Neuronal stem cell (in vitro differentiated cells): ENCODE results near the gene LCE1B.

Experiments
- DNase-seq: peaks from one replicate; pipeline ENCODE4 v3.0.0-alpha.2; 2013; ENCODE audit warnings: low spot score
- H2AFZ ChIP-seq: one replicate; pipeline ENCODE4 v1.6.1; 2013; ENCODE audit warnings: mild to moderate bottlenecking, low read length, inconsistent platforms
- H2AK5ac ChIP-seq: 2 replicates; pipeline ENCODE4 v1.6.1; 2013; ENCODE audit warnings: low read depth, mild to moderate bottlenecking, inconsistent platforms, low read length, moderate library complexity, mixed read lengths
- H2BK120ac ChIP-seq: 2 replicates; pipeline ENCODE4 v1.6.1; 2013; ENCODE audit warnings: low read depth, mild to moderate bottlenecking, inconsistent platforms, low read length, moderate library complexity, mixed read lengths
- H2BK12ac ChIP-seq: one replicate; pipeline ENCODE4 v1.6.1; 2013; ENCODE audit warnings: low read length, inconsistent platforms
- H2BK15ac ChIP-seq: 2 replicates; pipeline ENCODE4 v1.6.1; 2013; ENCODE audit warnings: mild to moderate bottlenecking, low read length, inconsistent platforms, mixed read lengths
- H2BK5ac ChIP-seq: one replicate; pipeline ENCODE4 v1.6.1; 2013; ENCODE audit warnings: inconsistent platforms, mild to moderate bottlenecking, low read length, moderate library complexity
- H3K14ac ChIP-seq: one replicate; pipeline ENCODE4 v1.6.1; 2013; ENCODE audit warnings: low read length, inconsistent platforms
- H3K18ac ChIP-seq: 2 replicates; pipeline ENCODE4 v1.6.1; 2013; ENCODE audit warnings: low read length, inconsistent platforms
- H3K23ac ChIP-seq: 2 replicates; pipeline ENCODE4 v1.6.1; 2013; ENCODE audit warnings: low read depth, mild to moderate bottlenecking, mixed read lengths, low read length, inconsistent platforms; ENCODE audit not compliant: poor library complexity
- H3K27ac ChIP-seq: replicated peaks from 3 replicates; pipeline ENCODE4 v1.5.1; 2013; ENCODE audit warnings: low read length, inconsistent platforms
- H3K27me3 ChIP-seq, 3 experiments: 2 replicates each; pipeline ENCODE4 v1.6.1; 2013; ENCODE audit warnings: low read length in 3 of 3, mild to moderate bottlenecking in 2 of 3, inconsistent platforms in 1 of 3, low read depth in 1 of 3, mixed read lengths in 1 of 3, moderate library complexity in 1 of 3; ENCODE audit not compliant: control insufficient read depth in 3 of 3, insufficient read depth in 3 of 3
- H3K36me3 ChIP-seq, 2 donors: replicated peaks in 1 of 2; 2 replicates each; pipeline ENCODE4 v1.6.1; 2013; ENCODE audit warnings: low read length in 2 of 2; ENCODE audit not compliant: control insufficient read depth in 2 of 2, insufficient read depth in 2 of 2
- H3K4ac ChIP-seq: 2 replicates; pipeline ENCODE4 v1.6.1; 2013; ENCODE audit warnings: inconsistent platforms, mild to moderate bottlenecking, low read length, moderate library complexity
- H3K4me1 ChIP-seq, 2 donors: 1 replicate in 1 of 2; 2 replicates in 1 of 2; pipeline ENCODE4 v1.6.1; 2013; ENCODE audit warnings: low read length in 2 of 2, low read depth in 1 of 2; ENCODE audit not compliant: control insufficient read depth in 2 of 2, insufficient read depth in 1 of 2
- H3K4me2 ChIP-seq: one replicate; pipeline ENCODE4 v1.6.1; 2013; ENCODE audit warnings: mild to moderate bottlenecking, low read length, inconsistent platforms; ENCODE audit not compliant: insufficient read depth, poor library complexity, severe bottlenecking
- H3K4me3 ChIP-seq, 2 donors: 2 replicates each; pipeline ENCODE4 v1.5.1; 2013; ENCODE audit warnings: low read length in 2 of 2, mild to moderate bottlenecking in 2 of 2, inconsistent platforms in 1 of 2, moderate library complexity in 1 of 2
- H3K79me1 ChIP-seq: one replicate; pipeline ENCODE4 v1.6.1; 2013; ENCODE audit warnings: low read depth, mild to moderate bottlenecking, inconsistent platforms, low read length, moderate library complexity
- H3K9ac ChIP-seq: one replicate; pipeline ENCODE4 v1.6.1; 2013; ENCODE audit warnings: mild to moderate bottlenecking, low read depth, low read length, inconsistent platforms; ENCODE audit not compliant: poor library complexity
- H3K9me3 ChIP-seq, 2 donors: replicated peaks in 1 of 2; 2 replicates each; pipeline versions ENCODE3 to v1.6.1; 2013; ENCODE audit warnings: low read length in 2 of 2, mild to moderate bottlenecking in 2 of 2, inconsistent platforms in 1 of 2, low read depth in 1 of 2, mixed read lengths in 1 of 2, moderate library complexity in 1 of 2; ENCODE audit not compliant: control insufficient read depth in 2 of 2, insufficient read depth in 1 of 2
- H4K8ac ChIP-seq: one replicate; pipeline ENCODE4 v1.6.1; 2013; ENCODE audit warnings: low read depth, mild to moderate bottlenecking, inconsistent platforms, low read length, moderate library complexity
- H4K91ac ChIP-seq: one replicate; pipeline ENCODE4 v1.6.1; 2013; ENCODE audit warnings: low read length, low read depth, mild to moderate bottlenecking, inconsistent platforms; ENCODE audit not compliant: poor library complexity
- WGBS, 2 donors: extraction: QIAGEN DNeasy Blood & Tissue Kit; methylation state at CpG; one replicate each; pipeline ENCODE4 v1.1.7; 2013; ENCODE audit warnings: missing lambda C conversion rate in 2 of 2, mixed read lengths in 1 of 2; ENCODE audit not compliant: insufficient read length in 2 of 2, insufficient replicate concordance in 1 of 2; ENCODE audit errors: extremely low coverage in 2 of 2; 5-methylcytosine and 5-hydroxymethylcytosine counted together

Gene LCE1B

GRCh38 chr1:152795686-152796085 lies 16.1 kb upstream of the LCE1B start:
- no peak overlapping the region for H2BK15ac ChIP-seq

GRCh38 chr1:152796421-152796820 lies 15.3 kb upstream of the LCE1B start, which contains the start of gene LCE1D:
Gene LCE1D, plus strand, starts transcription at chr1:152796721. Its CDS starts 1,074 bp downstream, at chr1:152797795.
- no peak for DNase-seq
- Histone ChIP-seq H3K18ac (no peak within 1 kb of the TSS), H3K9me3 (peaks cover 0 to 3% of the 10 kb centered on the region in 2 donors), H3K23ac (no peak within 1 kb of the TSS), H4K91ac (no peak within 1 kb of the TSS), H3K79me1 (no peaks in the 10 kb centered on the region), H3K4ac (no peak within 1 kb of the TSS), H2BK5ac (no peak within 1 kb of the TSS), H2BK15ac (no peak within 1 kb of the TSS), H3K4me1 (no peaks in the 10 kb centered on the region), H3K14ac (no peak within 1 kb of the TSS), H2AFZ (no peak within 1 kb of the TSS), H3K27ac (no peak within 1 kb of the TSS), H2BK12ac (no peak within 1 kb of the TSS), H2AK5ac (no peak within 1 kb of the TSS), H3K4me3 (no peak within 1 kb of the TSS), H3K27me3 (no peaks in the 10 kb centered on the region), H3K9ac (no peak within 1 kb of the TSS), H2BK120ac (no peak within 1 kb of the TSS), H4K8ac (no peak within 1 kb of the TSS), H3K36me3 (no peaks in the 10 kb centered on the region), H3K4me2 (no peak within 1 kb of the TSS)
- WGBS, 2 donors: no CpG with 5 or more reads among the region's 3 CpGs

More at GRCh38 chr1:152795686-152796085, 16.1 kb upstream of the LCE1B start:
- H2AK5ac ChIP-seq: no peak overlapping the region
- no peak overlapping the region for H2AFZ ChIP-seq
- H3K9ac ChIP-seq: no peak overlapping the region
- H4K91ac ChIP-seq: no peak overlapping the region
- no peak overlapping the region for H3K4me3 ChIP-seq
- H3K36me3 ChIP-seq: no peaks in the 10 kb centered on the region
- H3K79me1 ChIP-seq: no peaks in the 10 kb centered on the region
- H2BK120ac ChIP-seq: no peak overlapping the region
- no peak overlapping the region for H2BK5ac ChIP-seq
- no peaks in the 10 kb centered on the region for H3K27me3 ChIP-seq
- H3K23ac ChIP-seq: no peak overlapping the region
- H3K9me3 ChIP-seq: peaks cover 0 to 3% of the 10 kb centered on the region in 2 donors
- H3K4ac ChIP-seq: no peak overlapping the region
- no peaks in the 10 kb centered on the region for H3K4me1 ChIP-seq
- H2BK12ac ChIP-seq: no peak overlapping the region
- H4K8ac ChIP-seq: no peak overlapping the region
- no peak for DNase-seq
- no peak overlapping the region for H3K27ac ChIP-seq
- WGBS, 2 donors: no CpG with 5 or more reads among the region's 4 CpGs
- no peak overlapping the region for H3K4me2 ChIP-seq
- no peak overlapping the region for H3K18ac ChIP-seq
- H3K14ac ChIP-seq: no peak overlapping the region

GRCh38 chr1:152801333-152801732 lies 10.4 kb upstream of the LCE1B start:
- no peaks in the 10 kb centered on the region for H3K36me3 ChIP-seq
- H3K9me3 ChIP-seq: peaks cover 0 to 17% of the 10 kb centered on the region in 2 donors
- H3K4me2 ChIP-seq: no peak overlapping the region
- H2BK15ac ChIP-seq: no peak overlapping the region
- H3K27me3 ChIP-seq: no peaks in the 10 kb centered on the region
- H4K91ac ChIP-seq: no peak overlapping the region
- no peak for DNase-seq
- H2AFZ ChIP-seq: no peak overlapping the region
- H2AK5ac ChIP-seq: no peak overlapping the region
- no peak overlapping the region for H2BK120ac ChIP-seq
- no peak overlapping the region for H3K27ac ChIP-seq
- H3K79me1 ChIP-seq: no peaks in the 10 kb centered on the region
- no peak overlapping the region for H2BK5ac ChIP-seq
- no peak overlapping the region for H2BK12ac ChIP-seq
- H3K4me1 ChIP-seq: no peaks in the 10 kb centered on the region
- H4K8ac ChIP-seq: no peak overlapping the region
- no peak overlapping the region for H3K4ac ChIP-seq
- no peak overlapping the region for H3K18ac ChIP-seq
- no peak overlapping the region for H3K14ac ChIP-seq
- no CpG with 5 or more reads among the region's 1 CpG for WGBS, 2 donors
- H3K9ac ChIP-seq: no peak overlapping the region
- no peak overlapping the region for H3K4me3 ChIP-seq
- no peak overlapping the region for H3K23ac ChIP-seq

- H2BK15ac ChIP-seq: no peak within 1 kb of the TSS
- no peak within 1 kb of the TSS for H3K4me2 ChIP-seq
- no peak within 1 kb of the TSS for H2BK12ac ChIP-seq
- H3K18ac ChIP-seq: no peak within 1 kb of the TSS
- no peak within 1 kb of the TSS for H2AK5ac ChIP-seq
- no peaks in the 10 kb centered on the region for H3K79me1 ChIP-seq
- no peaks in the 10 kb centered on the region for H3K4me1 ChIP-seq
- no peak for DNase-seq
- H3K23ac ChIP-seq: no peak within 1 kb of the TSS
- H3K9me3 ChIP-seq: peaks cover 0 to 21% of the 10 kb centered on the region in 2 donors
- H4K8ac ChIP-seq: no peak within 1 kb of the TSS
- H3K27me3 ChIP-seq: peaks cover 0 to 2% (median 0%) of the 10 kb centered on the region in 3 experiments
- H3K4ac ChIP-seq: no peak within 1 kb of the TSS
- no peak within 1 kb of the TSS for H2AFZ ChIP-seq
- no peak within 1 kb of the TSS for H3K4me3 ChIP-seq
- H3K36me3 ChIP-seq: no peaks in the 10 kb centered on the region
- H3K9ac ChIP-seq: peak within 1 kb of the TSS; percentile 21
- WGBS, 2 donors: no CpG with 5 or more reads among the region's 3 CpGs
- no peak within 1 kb of the TSS for H2BK120ac ChIP-seq
- no peak within 1 kb of the TSS for H3K27ac ChIP-seq
- no peak within 1 kb of the TSS for H4K91ac ChIP-seq
- no peak within 1 kb of the TSS for H2BK5ac ChIP-seq
- no peak within 1 kb of the TSS for H3K14ac ChIP-seq
Observed at GRCh38 chr1:152806576-152806975, 5.2 kb upstream of the LCE1B start, which contains the start of gene LCE1C. Gene LCE1C, minus strand, starts transcription at chr1:152806651. Its CDS starts 1,173 bp downstream, at chr1:152805478.
